ENCODE measurements around the gene CASTOR1.

Gene CASTOR1

DNA sequence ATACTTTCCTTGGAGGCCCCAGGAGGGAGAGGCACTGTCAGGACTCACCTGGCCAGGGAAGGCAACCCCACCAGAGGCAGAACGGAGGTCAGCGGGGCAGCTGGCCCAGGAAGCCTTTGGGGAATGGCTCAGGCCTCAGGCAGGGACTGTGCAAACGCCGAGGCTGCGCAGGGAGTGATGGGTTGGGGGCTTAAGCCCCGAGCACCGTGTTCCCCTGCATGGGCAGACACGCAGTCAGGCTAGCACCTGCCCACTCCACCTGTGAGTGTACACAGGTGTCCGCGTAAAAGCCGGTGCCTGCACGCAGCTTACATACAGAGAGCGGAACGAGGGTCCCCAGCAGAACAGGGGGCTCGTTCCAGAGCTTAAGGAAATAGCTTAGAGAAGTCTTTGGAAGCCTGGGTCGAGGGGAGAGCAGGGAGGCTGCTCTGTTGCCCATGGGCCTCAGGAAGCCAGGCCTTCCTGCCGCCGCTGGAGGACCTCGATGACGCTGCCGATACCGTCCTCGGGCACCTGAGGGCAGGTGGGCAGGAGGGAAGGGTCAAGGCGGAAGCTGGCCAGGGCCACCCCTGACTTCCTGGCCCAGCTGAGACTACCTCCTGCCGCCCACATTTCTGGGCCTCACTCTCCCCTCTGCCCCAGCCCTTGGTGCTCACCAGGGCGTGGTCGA, 4.0 kb downstream of the CASTOR1 start:
- H3K4me3 ChIP-seq (ENCODE audit: low read depth, low read length) = no peak overlapping the region
- TF ChIP-seq, protein P1, sequence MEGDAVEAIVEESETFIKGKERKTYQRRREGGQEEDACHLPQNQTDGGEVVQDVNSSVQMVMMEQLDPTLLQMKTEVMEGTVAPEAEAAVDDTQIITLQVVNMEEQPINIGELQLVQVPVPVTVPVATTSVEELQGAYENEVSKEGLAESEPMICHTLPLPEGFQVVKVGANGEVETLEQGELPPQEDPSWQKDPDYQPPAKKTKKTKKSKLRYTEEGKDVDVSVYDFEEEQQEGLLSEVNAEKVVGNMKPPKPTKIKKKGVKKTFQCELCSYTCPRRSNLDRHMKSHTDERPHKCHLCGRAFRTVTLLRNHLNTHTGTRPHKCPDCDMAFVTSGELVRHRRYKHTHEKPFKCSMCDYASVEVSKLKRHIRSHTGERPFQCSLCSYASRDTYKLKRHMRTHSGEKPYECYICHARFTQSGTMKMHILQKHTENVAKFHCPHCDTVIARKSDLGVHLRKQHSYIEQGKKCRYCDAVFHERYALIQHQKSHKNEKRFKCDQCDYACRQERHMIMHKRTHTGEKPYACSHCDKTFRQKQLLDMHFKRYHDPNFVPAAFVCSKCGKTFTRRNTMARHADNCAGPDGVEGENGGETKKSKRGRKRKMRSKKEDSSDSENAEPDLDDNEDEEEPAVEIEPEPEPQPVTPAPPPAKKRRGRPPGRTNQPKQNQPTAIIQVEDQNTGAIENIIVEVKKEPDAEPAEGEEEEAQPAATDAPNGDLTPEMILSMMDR (IDR thresholded peaks at IDR 0.05; ENCODE audit: insufficient read depth, low read depth, low read length, missing control alignments) = no peak
- no peak for DNase-seq (ENCODE audit: low read depth)

DNA sequence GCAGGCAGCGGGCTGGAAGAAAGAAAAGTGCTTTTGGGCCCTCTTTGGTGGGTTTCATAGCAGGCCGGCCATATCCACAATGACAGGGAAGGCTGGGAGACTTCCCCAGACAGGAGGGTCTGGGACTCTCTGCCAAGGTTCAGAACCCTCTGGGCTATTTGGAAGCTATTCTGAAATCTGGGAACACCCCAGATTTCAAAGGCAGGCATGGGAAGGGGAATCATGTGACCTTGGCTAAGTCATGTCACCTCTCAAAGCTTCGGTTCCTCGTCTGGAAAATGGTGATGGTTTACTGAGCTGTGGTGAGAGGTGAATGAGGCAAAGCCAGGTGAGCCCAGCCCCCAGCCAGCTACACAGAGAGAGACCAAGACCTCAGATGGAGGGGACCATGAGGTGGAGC, 4.6 kb downstream of the CASTOR1 start:
- no peak overlapping the region for H3K4me3 ChIP-seq (ENCODE audit: low read depth, low read length)
- TF ChIP-seq, protein P1 (IDR thresholded peaks at IDR 0.05; ENCODE audit: insufficient read depth, low read depth, low read length, missing control alignments) = no peak
- DNase-seq (ENCODE audit: low read depth) = no peak

DNA sequence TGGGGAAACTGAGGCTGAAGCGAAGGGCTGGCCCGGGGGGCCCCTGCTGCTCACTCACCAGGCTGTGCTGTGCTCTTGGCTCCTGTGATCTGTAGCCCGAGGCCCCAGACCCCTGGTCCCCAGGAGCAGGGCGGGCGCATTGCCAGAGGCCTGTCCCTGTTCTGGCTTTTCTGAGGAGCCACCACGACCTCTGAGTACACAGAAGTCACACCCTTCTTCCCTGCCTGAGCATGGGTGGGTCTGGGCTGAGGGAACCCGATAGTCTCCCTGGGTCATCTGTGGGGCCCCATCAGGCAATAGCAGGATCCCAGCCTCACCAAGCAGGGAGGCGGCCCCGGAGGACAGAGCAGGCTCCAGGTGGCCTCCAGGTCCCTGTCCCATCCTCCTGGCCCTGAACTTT, 5.1 kb downstream of the CASTOR1 start:
- TF ChIP-seq, protein P1 (IDR thresholded peaks at IDR 0.05; ENCODE audit: insufficient read depth, low read depth, low read length, missing control alignments) = no peak
- no peak overlapping the region for H3K4me3 ChIP-seq (ENCODE audit: low read depth, low read length)
- DNase-seq (ENCODE audit: low read depth) = no peak

DNA sequence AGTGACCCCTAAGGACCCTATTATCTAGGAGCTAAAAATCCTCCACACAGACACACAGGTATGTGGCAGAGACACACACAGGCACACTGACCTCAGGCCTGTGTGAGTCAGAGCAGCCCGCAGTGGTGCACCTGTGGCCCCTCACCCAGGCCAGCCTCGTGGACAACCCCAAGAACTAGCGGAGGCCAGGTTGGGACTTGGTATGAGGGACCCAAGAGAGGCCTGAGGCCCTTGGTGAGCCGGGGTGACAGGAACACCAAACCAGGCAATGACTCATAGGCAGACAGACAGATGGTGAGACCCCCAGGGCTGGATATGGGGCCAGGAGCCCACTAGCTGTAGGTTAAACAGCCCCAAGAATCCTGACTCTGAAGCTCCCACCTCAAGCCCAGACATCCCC, 6.0 kb downstream of the CASTOR1 start:
- no peak overlapping the region for H3K4me3 ChIP-seq (ENCODE audit: low read depth, low read length)
- DNase-seq (ENCODE audit: low read depth) = no peak
- TF ChIP-seq, protein P1 (IDR thresholded peaks at IDR 0.05; ENCODE audit: insufficient read depth, low read depth, low read length, missing control alignments) = no peak

DNA sequence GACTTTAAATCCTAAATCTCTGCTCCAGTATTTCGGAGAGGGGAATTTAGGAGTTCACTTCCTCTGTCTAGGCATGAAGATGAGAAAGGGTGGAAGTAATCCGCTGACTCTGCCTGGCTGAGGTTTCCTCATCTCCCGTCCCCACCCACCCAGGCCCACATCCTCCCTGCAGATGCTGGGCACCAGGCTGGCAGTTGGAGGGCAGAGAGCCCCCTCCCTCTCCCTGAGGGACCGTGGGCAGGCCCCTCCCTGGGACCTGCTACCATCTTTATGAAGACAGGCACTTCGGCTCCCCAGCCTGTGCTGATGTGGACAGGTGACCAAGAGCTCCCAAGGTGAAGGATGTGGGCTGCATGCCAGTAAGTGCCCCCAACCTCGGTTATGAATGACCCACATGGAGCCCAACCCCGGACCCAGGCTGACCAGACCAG, 6.7 kb downstream of the CASTOR1 start:
- TF ChIP-seq, protein P1 (IDR thresholded peaks at IDR 0.05; ENCODE audit: insufficient read depth, low read depth, low read length, missing control alignments) = no peak
- no peak for DNase-seq (ENCODE audit: low read depth)
- H3K4me3 ChIP-seq (ENCODE audit: low read depth, low read length) = no peak overlapping the region

DNA sequence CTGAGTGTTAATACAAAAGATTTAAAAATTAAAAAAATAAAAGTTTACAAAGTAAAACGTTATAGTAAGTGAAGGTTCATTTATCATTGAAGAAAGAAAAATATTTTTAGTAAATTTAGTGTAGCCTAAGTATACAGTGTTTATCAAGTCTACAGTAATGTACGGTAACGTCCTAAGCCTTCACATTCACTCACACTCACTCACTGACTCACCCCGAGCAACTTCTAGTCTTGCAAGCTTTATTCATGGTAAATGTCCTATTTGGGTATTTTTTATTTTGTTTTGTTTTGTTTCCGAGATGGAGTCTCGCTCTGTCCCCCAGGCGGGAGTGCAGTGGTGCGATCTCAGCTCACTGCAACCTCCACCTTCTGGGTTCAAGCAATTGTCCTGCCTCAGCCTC, 8.8 kb downstream of the CASTOR1 start:
- TF ChIP-seq, protein P1 (IDR thresholded peaks at IDR 0.05; ENCODE audit: insufficient read depth, low read depth, low read length, missing control alignments) = no peak
- H3K4me3 ChIP-seq (ENCODE audit: low read depth, low read length) = no peak overlapping the region
- no peak for DNase-seq (ENCODE audit: low read depth)

DNA sequence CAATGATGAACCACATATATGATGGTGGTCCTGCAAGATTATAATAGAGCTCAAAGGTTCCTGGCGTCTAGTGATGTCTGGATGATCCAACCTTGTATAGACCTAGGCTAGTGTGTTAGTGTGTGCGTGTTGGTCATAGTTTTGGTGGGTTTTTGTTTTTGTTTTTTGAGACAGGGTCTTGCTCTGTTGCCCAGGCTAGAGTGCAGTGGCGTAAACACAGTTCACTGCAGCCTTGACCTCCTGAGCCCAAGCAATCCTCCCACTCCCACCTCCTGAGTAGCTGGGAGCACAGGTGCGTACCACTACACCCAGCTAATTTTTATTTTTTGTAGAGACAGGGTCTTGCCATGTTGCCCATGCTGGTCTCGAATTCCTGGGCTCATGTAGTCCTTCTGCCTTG, 9.4 kb downstream of the CASTOR1 start:
- no peak for DNase-seq (ENCODE audit: low read depth)
- TF ChIP-seq, protein P1 (IDR thresholded peaks at IDR 0.05; ENCODE audit: insufficient read depth, low read depth, low read length, missing control alignments) = no peak
- no peak overlapping the region for H3K4me3 ChIP-seq (ENCODE audit: low read depth, low read length)

All from GM12865 (cell line).